HG02938 (cell line): ENCODE results near the gene LIFR.

ENCODE experiments used
- ATAC-seq: cut with Tn5 transposase; IDR thresholded peaks from one replicate; pipeline ENCODE4 v1.9.1; 2021; ENCODE audit warnings: mild to moderate bottlenecking, moderate library complexity; ENCODE audit not compliant: unreplicated experiment

LIFR gene

DNA sequence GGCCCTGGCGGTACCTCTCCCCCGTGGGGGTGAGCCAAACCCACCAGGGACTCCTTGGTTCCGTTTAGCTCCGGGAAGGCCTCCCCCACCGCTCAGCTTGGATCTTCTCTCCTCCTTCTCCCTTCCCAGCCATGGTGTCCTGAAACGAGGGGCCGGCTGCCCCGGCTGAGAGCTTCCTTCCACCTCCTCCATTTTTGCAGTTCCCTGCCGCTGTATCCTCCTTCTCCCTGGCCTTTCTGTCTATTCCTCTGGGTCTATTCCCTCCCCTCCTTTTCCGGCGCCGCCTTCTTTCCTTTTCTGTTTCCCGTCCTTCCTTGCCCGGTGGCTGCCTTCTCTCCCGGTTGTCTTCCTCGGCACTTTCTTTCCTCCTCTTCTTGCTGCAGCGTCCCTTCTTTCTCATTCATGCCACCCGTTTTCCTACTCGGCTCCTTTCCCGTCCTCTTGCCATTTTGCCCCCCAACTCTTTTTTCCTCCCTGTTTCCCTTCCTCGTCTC, 110.4 kb downstream of the LIFR start:
- no peak for ATAC-seq

DNA sequence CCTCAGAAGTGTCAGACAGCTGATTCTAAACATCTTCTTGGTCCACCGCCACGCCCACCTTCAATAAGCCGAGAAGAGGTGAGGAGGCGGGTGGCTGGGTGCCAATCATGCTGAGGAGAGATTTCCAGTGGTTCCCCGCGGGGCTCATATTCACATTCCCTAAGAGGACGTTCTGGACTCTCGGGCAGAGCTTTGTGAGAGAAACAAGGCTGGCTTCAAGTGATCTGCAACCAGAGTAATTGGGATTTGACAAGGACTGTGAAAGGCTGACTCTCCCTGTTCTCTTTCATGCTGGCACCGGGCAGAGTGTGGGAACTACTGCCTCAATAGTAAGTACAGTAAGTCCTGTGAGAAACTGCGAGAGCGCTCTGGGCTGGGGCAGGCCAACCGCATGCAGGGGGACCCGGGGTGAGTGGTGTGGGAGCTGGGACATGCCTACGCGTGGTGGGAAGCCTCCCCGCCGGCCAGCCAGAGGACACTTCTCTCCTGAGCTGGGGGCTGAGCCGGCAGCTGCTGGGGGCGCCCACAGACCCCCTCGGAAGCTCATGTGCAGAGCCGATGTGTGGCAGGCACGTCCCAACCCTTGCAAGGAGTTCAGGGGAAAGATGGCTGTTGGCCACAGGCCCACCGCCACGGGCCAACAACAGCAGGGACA, 110.9 kb downstream of the LIFR start:
- ATAC-seq, result no peak

DNA sequence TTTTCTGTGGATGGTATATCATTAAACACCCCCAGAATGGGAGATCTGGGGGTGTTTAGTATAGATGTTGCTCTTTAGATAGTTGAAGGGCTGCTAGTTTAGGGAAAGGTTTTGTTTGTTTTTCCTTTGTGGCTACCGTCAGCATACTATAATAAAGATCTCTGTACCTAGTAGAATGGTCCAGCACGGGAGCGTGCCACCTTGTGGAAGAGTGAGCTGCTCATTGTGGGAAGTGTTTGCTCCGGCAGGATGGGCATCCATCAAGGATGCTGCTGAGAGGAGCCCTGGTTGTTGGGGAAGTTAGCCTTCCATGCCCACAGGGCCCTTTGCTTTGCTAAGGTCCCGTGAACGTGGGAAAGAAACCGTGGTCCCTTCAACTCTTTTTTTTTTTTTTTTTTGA, 113.1 kb downstream of the LIFR start:
- no peak for ATAC-seq

DNA sequence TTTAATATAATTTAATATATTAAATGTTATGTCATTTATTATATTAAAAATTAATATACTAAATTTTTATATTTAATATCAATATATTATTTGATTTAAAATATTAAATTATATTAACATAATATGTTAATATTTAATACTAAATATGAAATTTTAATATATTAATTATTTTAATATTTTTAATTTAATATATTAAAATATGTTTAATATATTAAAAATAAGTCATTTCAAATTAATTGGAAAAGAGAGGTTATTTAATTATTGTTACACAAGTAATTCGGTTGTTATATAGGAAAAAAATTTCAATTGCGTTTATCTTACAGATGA, 114.2 kb downstream of the LIFR start:
- no peak for ATAC-seq

DNA sequence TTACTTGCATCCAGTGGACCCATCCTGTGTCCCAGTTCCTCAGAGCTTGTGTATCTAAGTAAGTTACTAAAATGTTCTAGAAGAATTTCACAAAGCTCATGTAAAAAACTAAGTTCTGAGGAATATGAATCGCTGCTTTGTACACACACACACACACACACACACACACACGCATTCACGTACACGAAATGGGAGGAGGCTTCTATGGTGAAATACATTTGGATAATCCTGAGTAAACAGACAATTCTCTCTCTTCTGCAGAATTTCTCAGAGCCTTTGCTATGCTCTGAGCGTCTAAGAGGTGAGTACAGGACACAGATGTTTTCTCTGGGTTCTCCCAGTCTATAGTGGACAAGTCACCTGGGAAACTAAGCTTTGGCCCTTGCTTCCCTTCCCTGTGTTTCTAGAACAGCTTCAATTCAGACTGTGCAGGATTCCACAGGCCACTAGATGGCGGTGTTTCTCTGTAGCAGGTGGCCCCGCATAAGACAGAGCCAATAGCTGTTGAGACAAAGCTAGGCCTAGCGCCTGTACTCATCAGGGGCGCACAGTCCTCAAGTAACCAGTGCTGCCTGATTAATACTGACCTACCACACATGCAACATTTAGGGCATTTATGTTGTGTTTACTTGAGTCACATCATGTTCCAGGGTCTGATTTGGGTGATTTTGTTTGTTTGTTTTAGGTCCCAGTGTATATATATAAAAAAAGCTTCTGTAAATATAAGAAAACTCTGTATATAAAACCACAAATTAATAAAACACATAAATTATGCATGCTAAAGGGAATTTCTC, 114.8 kb downstream of the LIFR start:
- ATAC-seq, result peak; percentile 100

DNA sequence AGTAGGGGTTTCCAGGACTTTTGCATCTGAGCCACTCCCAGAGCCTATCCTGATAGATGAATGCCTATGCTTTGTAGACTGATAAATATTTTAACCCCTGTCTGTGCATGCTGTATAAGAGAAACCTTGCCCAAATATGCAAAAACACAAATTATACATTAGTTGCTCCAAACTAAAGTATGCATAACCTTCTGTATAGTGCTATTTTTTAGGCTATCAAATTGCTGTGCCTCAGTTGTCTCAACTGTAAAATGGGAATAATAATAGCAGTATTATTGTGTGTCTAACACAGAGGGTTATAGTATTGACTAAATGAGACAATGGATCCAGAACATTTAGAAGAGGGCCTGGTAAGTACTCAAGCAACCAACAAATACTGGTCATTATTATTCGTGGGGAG, 117.7 kb downstream of the LIFR start:
- ATAC-seq, result no peak

DNA sequence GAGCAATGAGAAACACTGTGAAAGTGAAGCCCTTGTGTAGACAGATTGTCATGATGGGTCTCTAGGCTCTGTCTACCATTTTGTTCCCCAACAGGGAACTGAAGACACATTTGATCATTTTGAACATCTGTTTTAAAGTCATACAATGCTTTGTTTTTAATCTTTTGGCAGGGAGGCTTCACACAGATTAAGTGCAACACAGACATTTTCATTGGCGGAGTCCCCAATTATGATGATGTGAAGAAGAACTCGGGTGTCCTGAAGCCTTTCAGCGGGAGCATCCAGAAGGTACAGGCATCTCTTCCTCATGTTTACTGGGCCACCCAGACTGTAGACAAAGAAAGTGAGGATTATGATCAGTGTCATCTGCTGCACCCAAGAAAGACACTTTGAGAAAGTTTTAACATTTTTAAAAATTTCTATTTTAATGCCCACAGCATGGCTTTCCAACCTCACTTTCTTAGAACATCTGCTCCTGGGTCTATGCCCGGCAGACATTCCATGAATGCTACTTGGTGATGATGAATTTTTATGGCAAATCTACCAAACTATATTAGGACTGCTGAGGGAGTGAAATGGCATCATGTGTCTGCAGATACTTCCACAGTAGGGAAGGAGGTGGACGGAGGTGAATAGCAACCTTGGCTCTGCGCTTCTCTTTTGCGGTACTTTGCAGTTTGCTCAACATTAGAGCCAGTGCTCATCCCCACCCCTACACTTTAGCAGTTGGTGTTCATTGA, 121.3 kb downstream of the LIFR start:
- ATAC-seq, result no peak

DNA sequence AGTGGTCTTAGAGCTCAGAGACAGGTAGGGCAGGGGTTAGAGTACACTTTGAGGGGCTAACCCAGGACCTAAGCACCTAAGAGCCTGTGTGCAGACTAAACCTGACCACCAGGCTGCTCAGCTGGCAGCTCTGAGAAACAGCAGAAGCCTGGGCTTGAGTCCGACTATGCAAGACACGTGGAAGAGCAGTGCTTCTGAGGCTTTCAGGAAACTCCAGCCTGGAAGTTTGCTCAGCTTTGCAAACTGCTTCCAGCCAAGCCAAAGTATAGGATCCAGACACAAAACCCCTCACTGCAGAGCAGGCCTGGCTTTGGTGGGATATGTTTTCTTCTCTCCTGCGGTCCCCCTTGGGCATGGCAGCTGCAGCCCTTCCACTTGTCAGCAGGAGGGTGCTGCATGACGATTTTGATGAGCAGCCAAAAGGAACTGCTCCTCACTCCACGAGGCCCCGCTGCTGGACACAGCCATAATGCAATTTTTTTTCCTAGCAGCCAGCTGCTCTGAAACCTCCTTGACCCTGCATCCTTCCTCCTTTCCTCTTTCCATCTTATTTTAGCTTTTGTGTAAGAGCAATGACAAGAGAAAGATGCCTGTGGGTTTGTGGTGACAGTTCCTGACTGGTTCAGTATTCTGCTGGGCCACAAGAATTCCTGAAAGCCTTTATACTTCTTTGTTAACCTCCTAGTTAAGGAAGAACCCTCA, 123.1 kb downstream of the LIFR start:
- ATAC-seq, result no peak

DNA sequence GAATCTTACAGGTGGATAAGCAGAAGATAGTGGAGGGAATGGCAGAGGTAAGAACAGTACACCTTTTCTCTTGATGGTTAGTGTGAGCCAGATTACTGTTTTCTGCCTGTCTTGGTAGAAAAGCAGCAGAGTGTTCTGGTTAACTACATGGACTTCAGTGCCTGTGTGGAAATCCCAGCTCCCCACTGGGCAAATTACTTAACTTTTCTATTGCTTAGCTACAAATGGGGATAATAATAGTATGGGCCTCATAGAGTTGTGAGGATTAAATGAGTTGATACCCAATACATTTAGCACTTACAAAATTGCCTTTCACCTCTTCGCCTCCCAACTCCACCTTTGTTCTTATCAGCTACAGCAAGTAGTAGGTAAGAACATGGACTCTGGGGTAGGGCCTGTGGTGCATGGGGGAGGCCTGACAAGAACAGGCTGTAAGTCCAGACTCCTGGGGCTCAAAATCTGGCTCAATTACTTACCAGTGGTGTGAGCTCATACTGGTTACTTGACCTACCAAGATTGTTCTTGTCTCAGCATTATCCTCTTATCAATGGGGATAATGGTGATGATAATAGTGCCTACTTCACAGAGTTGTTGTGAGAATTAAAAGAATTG, 125.1 kb downstream of the LIFR start:
- ATAC-seq, result no peak

DNA sequence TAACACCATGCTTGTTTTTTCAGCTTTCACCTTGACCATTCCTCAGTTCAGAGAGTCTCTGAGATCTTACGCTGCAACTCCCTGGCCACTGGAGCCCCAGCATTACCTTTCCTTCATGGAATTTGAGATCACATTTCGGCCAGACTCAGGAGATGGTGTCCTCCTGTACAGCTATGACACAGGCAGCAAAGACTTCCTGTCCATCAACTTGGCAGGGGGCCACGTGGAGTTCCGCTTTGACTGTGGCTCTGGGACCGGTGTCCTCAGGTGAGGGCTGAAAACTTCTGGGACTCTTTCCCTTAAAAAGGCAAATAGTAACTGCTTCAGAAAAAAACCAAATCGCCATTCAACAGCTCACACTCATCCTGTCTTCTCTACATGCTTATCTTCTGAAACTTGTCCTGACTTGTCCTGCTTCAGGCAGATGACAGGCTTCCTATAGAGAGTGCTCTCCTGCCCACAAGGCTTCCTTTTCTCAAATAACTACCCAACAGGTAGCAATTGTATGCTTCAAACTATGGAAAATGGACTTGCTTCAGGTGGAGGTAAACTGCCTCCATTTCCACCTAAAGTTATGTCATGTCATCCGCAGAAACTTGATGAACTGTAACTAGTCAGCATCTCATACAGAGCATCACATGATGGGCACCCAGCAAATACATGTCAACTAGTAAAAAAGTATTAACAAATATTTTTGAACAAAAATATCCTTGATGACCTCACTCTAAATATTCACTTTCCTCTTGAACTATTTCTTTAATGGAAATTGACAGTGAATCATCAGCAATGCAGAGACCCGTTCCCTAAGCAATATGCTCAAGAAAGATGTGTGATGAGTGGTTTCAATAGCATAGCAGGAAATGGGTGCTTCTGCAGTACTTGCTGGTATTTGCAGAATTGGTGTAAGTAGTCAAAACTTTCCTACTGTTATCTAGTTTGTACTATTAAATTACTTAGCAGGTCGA, 129.2 kb downstream of the LIFR start:
- no peak for ATAC-seq

DNA sequence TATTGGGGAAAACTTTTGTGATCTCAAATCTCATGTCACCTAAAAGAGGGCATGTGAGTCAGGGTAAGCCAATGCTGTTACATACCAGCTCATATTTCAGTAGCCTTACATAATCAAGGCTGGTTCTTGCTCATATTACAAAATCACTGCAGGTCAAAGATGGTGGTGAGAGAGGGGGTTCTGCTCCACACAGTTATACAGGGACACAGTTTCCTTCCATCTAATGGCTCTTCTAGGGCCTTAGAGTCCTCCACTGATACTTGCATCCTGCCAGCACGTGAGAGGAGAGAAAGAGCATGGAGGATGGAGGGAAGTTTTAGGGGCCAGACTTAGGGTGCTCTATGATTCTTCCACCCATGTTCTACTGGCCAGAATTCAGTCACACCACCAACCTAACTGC, 130.0 kb downstream of the LIFR start:
- no peak for ATAC-seq
